SJCRH30 (cell line): ENCODE data around the gene EDC3. TPM values are rescaled to one million over a fixed set of nuclear protein-coding genes. Genes with fewer than 3 reads are reported as not detected.
"Not testable (repeated sequence)": the region's sequence is repeated elsewhere in the genome, so short reads cannot be mapped to it uniquely, and the experiment has no call there.

Experiments
- DNase-seq, 2 experiments: peaks; one replicate each; pipeline ENCODE4 v3.0.0-alpha.2; 2015 to 2020
- H3K27ac ChIP-seq: fragments of 250-450 bp; sonication (Bioruptor Pico); 2 replicates; pipeline ENCODE4 v1.5.1; 2020; ENCODE audit warnings: mild to moderate bottlenecking, moderate library complexity
- H3K27me3 ChIP-seq: fragments of 250-450 bp; sonication (Bioruptor Pico); 2 replicates; pipeline ENCODE4 v1.5.1; 2020; ENCODE audit warnings: mild to moderate bottlenecking, moderate library complexity
- H3K36me3 ChIP-seq: fragments of 250-450 bp; sonication (Bioruptor Pico); 2 replicates; pipeline ENCODE4 v1.5.1; 2020; ENCODE audit warnings: mild to moderate bottlenecking, moderate library complexity
- H3K4me1 ChIP-seq: fragments of 250-450 bp; sonication (Bioruptor Pico); 2 replicates; pipeline ENCODE4 v1.5.1; 2020; ENCODE audit warnings: mild to moderate bottlenecking, moderate library complexity
- H3K4me3 ChIP-seq: fragments of 250-450 bp; sonication (Bioruptor Pico); 2 replicates; pipeline ENCODE4 v1.5.1; 2020; ENCODE audit warnings: mild to moderate bottlenecking, moderate library complexity
- H3K9me3 ChIP-seq: fragments of 250-450 bp; sonication (Bioruptor Pico); replicated peaks from 2 replicates; pipeline ENCODE4 v1.5.1; 2020; ENCODE audit warnings: mild to moderate bottlenecking, moderate library complexity
- total RNA-seq: library from RNA; depleted of rRNA; stranded (reverse); fragments of >200 nt; shearing (Covaris generic); gene quantifications from 2 replicates; pipeline ENCODE4 v1.2.3, GENCODE V29; 2014; rRNA removed

Gene EDC3
- 19.7 and 21.6 TPM in 2 replicates for total RNA-seq

GRCh38 chr15:74695597-74696397 is at the start of gene EDC3:
TSS of gene EDC3 (minus strand) at chr15:74696024. CDS start at chr15:74675124, 20,900 bp downstream.
- Histone ChIP-seq H3K27ac (peak within 1 kb of the TSS; percentile 67), H3K36me3 (0 out of 2 replicates have a peak, but pooled peaks cover 2% of the 10 kb centered on the region), H3K4me3 (peak within 1 kb of the TSS; percentile 99), H3K9me3 (no peaks in the 10 kb centered on the region), H3K27me3 (no peaks in the 10 kb centered on the region; the same call in 1 of the 2 replicates), H3K4me1 (no peaks in the 10 kb centered on the region)
- DNase-seq, result peak; percentile 85 to 88

GRCh38 chr15:74742422-74742821 is 46.6 kb upstream of the EDC3 start:
- Histone ChIP-seq H3K27ac (no peak overlapping the region), H3K9me3 (no peaks in the 10 kb centered on the region), H3K4me3 (no peak overlapping the region), H3K4me1 (no peaks in the 10 kb centered on the region), H3K27me3 (no peaks in the 10 kb centered on the region), H3K36me3 (no peaks in the 10 kb centered on the region)
- no peak for DNase-seq

GRCh38 chr15:74738239-74738638 is 42.4 kb upstream of the EDC3 start:
- DNase-seq, H3K4me3 ChIP-seq, H3K36me3 ChIP-seq, H3K9me3 ChIP-seq, H3K4me1 ChIP-seq, H3K27ac ChIP-seq: not testable (repeated sequence)
- peaks cover 10% of the 10 kb centered on the region for H3K27me3 ChIP-seq

- peaks cover 16% of the 10 kb centered on the region for H3K27me3 ChIP-seq
Observed at GRCh38 chr15:74735305-74735704, 39.5 kb upstream of the EDC3 start.

GRCh38 chr15:74733269-74733668 is 37.4 kb upstream of the EDC3 start:
- no peak overlapping the region for H3K4me3 ChIP-seq
- H3K27me3 ChIP-seq, result peaks cover 19% of the 10 kb centered on the region
- no peaks in the 10 kb centered on the region for H3K9me3 ChIP-seq
- no peaks in the 10 kb centered on the region for H3K4me1 ChIP-seq
- DNase-seq, result no peak
- H3K36me3 ChIP-seq, result no peaks in the 10 kb centered on the region
- no peak overlapping the region for H3K27ac ChIP-seq

More at GRCh38 chr15:74735305-74735704, 39.5 kb upstream of the EDC3 start:
- Histone ChIP-seq H3K27ac (no peak overlapping the region), H3K9me3 (no peaks in the 10 kb centered on the region), H3K4me3 (no peak overlapping the region), H3K36me3 (no peaks in the 10 kb centered on the region), H3K4me1 (no peaks in the 10 kb centered on the region)
- no peak for DNase-seq

- H3K27me3 ChIP-seq, result peaks cover 19% of the 10 kb centered on the region
- no peaks in the 10 kb centered on the region for H3K36me3 ChIP-seq
- no peaks in the 10 kb centered on the region for H3K4me1 ChIP-seq
- no peaks in the 10 kb centered on the region for H3K9me3 ChIP-seq
- H3K4me3 ChIP-seq, result no peak overlapping the region
- no peak for DNase-seq
- no peak overlapping the region for H3K27ac ChIP-seq
Observed at GRCh38 chr15:74732846-74733245, 37.0 kb upstream of the EDC3 start.

GRCh38 chr15:74730619-74731316 is 34.9 kb upstream of the EDC3 start:
- H3K36me3 ChIP-seq, result no peaks in the 10 kb centered on the region
- H3K27me3 ChIP-seq, result peaks cover 19% of the 10 kb centered on the region
- H3K27ac ChIP-seq, result no peak overlapping the region
- H3K4me1 ChIP-seq, result no peaks in the 10 kb centered on the region
- DNase-seq, result no peak
- no peak overlapping the region for H3K4me3 ChIP-seq
- H3K9me3 ChIP-seq, result no peaks in the 10 kb centered on the region

GRCh38 chr15:74729372-74729771 is 33.5 kb upstream of the EDC3 start:
- DNase-seq, H3K4me1 ChIP-seq: not testable (repeated sequence)
- H3K27me3 ChIP-seq, result peaks cover 14% of the 10 kb centered on the region; the same call in 1 of the 2 replicates

GRCh38 chr15:74728699-74729098 is 32.9 kb upstream of the EDC3 start:
- H3K27me3 ChIP-seq, result peaks cover 13% of the 10 kb centered on the region; the same call in 1 of the 2 replicates
- not testable (repeated sequence) for H3K27ac ChIP-seq, DNase-seq, H3K4me3 ChIP-seq, H3K4me1 ChIP-seq, H3K36me3 ChIP-seq, H3K9me3 ChIP-seq

More at GRCh38 chr15:74729372-74729771, 33.5 kb upstream of the EDC3 start:
- H3K36me3 ChIP-seq, H3K4me3 ChIP-seq, H3K9me3 ChIP-seq, H3K27ac ChIP-seq: not testable (repeated sequence)

GRCh38 chr15:74727727-74728126 is 31.9 kb upstream of the EDC3 start:
- peaks cover 7% of the 10 kb centered on the region; the same call in 1 of the 2 replicates for H3K27me3 ChIP-seq
- DNase-seq, result no peak
- no peak overlapping the region for H3K4me3 ChIP-seq
- no peak overlapping the region for H3K27ac ChIP-seq
- H3K36me3 ChIP-seq, result no peaks in the 10 kb centered on the region
- H3K4me1 ChIP-seq, result no peaks in the 10 kb centered on the region
- H3K9me3 ChIP-seq, result no peaks in the 10 kb centered on the region

GRCh38 chr15:74726774-74727164 is 30.9 kb upstream of the EDC3 start:
- Histone ChIP-seq H3K27ac (no peak overlapping the region), H3K4me3 (no peak overlapping the region), H3K27me3 (peaks cover 6% of the 10 kb centered on the region; the same call in 1 of the 2 replicates), H3K36me3 (no peaks in the 10 kb centered on the region), H3K4me1 (no peaks in the 10 kb centered on the region), H3K9me3 (no peaks in the 10 kb centered on the region)
- no peak for DNase-seq

- no peaks in the 10 kb centered on the region for H3K9me3 ChIP-seq
- peak overlapping the region; percentile 46 for H3K4me3 ChIP-seq
- no peaks in the 10 kb centered on the region for H3K4me1 ChIP-seq
- H3K36me3 ChIP-seq, result no peaks in the 10 kb centered on the region
- no peak overlapping the region for H3K27ac ChIP-seq
- peaks cover 6% of the 10 kb centered on the region; the same call in 1 of the 2 replicates for H3K27me3 ChIP-seq
- no peak for DNase-seq
Observed at GRCh38 chr15:74725845-74726773, 30.3 kb upstream of the EDC3 start.

GRCh38 chr15:74725225-74725774 is 29.5 kb upstream of the EDC3 start, which contains the start of gene CYP1A1:
TSS of gene CYP1A1 (minus strand) at chr15:74725528. CDS start at chr15:74723097, 2,431 bp downstream.
- Histone ChIP-seq H3K9me3 (no peaks in the 10 kb centered on the region), H3K27me3 (peaks cover 8% of the 10 kb centered on the region; the same call in 1 of the 2 replicates), H3K4me3 (peak within 1 kb of the TSS; percentile 46), H3K4me1 (no peaks in the 10 kb centered on the region), H3K36me3 (no peaks in the 10 kb centered on the region), H3K27ac (no peak within 1 kb of the TSS)
- DNase-seq, result no peak
